CD4-positive, alpha-beta T cell treated with Interleukin-2 at 100 ng/mL for 4 hours (primary cell): Measurements from ENCODE around the gene DOCK11.
"Not testable (repeated sequence)": the region's sequence is repeated elsewhere in the genome, so short reads cannot be mapped to it uniquely, and the experiment has no call there.

Experiments
- DNase-seq: peaks from one replicate; pipeline ENCODE4 v3.0.0-alpha.2; 2020; ENCODE audit warnings: low spot score

Gene DOCK11

GRCh38 chrX:118570209-118570608, 74.6 kb downstream of the DOCK11 start:
- DNase-seq: no peak

- DNase-seq: no peak
Observed at GRCh38 chrX:118571836-118572235, 76.2 kb downstream of the DOCK11 start.

- DNase-seq: no peak
Observed at GRCh38 chrX:118574666-118575065, 79.1 kb downstream of the DOCK11 start.

- no peak for DNase-seq
Observed at GRCh38 chrX:118577041-118577440, 81.4 kb downstream of the DOCK11 start.

GRCh38 chrX:118579417-118579816, 83.8 kb downstream of the DOCK11 start:
- DNase-seq: no peak

GRCh38 chrX:118582926-118583325, 87.3 kb downstream of the DOCK11 start:
- DNase-seq: not testable (repeated sequence)

- no peak for DNase-seq
Observed at GRCh38 chrX:118583781-118584180, 88.2 kb downstream of the DOCK11 start.

GRCh38 chrX:118585296-118585695, 89.7 kb downstream of the DOCK11 start:
- DNase-seq: no peak

GRCh38 chrX:118586206-118586605, 90.6 kb downstream of the DOCK11 start:
- not testable (repeated sequence) for DNase-seq

- no peak for DNase-seq
Observed at GRCh38 chrX:118588715-118589114, 93.1 kb downstream of the DOCK11 start.

- DNase-seq: no peak
Observed at GRCh38 chrX:118589227-118589626, 93.6 kb downstream of the DOCK11 start.

GRCh38 chrX:118593407-118593806, 97.8 kb downstream of the DOCK11 start:
- no peak for DNase-seq

GRCh38 chrX:118594697-118595420, 99.2 kb downstream of the DOCK11 start:
- DNase-seq: no peak

- no peak for DNase-seq
Observed at GRCh38 chrX:118595501-118596042, 100.0 kb downstream of the DOCK11 start.

GRCh38 chrX:118596390-118596789, 100.8 kb downstream of the DOCK11 start:
- no peak for DNase-seq

GRCh38 chrX:118603981-118604380, 108.4 kb downstream of the DOCK11 start:
- DNase-seq: peak; percentile 42

- DNase-seq: no peak
Observed at GRCh38 chrX:118612290-118612689, 116.7 kb downstream of the DOCK11 start.

- DNase-seq: no peak
Observed at GRCh38 chrX:118614150-118614549, 118.5 kb downstream of the DOCK11 start.

GRCh38 chrX:118615141-118615540, 119.5 kb downstream of the DOCK11 start:
- no peak for DNase-seq

- no peak for DNase-seq
Observed at GRCh38 chrX:118621081-118621759, 125.6 kb downstream of the DOCK11 start.

- DNase-seq: no peak
Observed at GRCh38 chrX:118623062-118623461, 127.4 kb downstream of the DOCK11 start.

- no peak for DNase-seq
Observed at GRCh38 chrX:118626346-118626745, 130.7 kb downstream of the DOCK11 start.

- DNase-seq: no peak
Observed at GRCh38 chrX:118627084-118627758, 131.6 kb downstream of the DOCK11 start.
